Osteoblast (primary cell): ENCODE results near the gene ITPKC. TPM values are rescaled to one million over a fixed set of nuclear protein-coding genes. Genes with fewer than 3 reads are reported as not detected.

Source experiments
- DNase-seq: peaks from one replicate; pipeline ENCODE4 v3.0.0; 2011; ENCODE audit warnings: low spot score, mixed read lengths; ENCODE audit not compliant: insufficient read length; ENCODE audit errors: missing footprints
- H2AFZ ChIP-seq: 2 replicates; pipeline ENCODE4 v1.6.0; 2011; ENCODE audit warnings: mild to moderate bottlenecking, low read length
- H3K27ac ChIP-seq: 2 replicates; pipeline ENCODE4 v1.5.1; 2011; ENCODE audit warnings: mild to moderate bottlenecking, low read depth, low read length, moderate library complexity
- H3K27me3 ChIP-seq: 2 replicates; pipeline ENCODE4 v1.6.0; 2012; ENCODE audit warnings: mild to moderate bottlenecking, control low read depth, inconsistent platforms, low read length, moderate library complexity; ENCODE audit not compliant: insufficient read depth
- H3K36me3 ChIP-seq: 2 replicates; pipeline ENCODE4 v1.5.1; 2011; ENCODE audit warnings: mild to moderate bottlenecking, low read length, control low read depth, moderate library complexity; ENCODE audit not compliant: insufficient read depth
- H3K4me1 ChIP-seq: 2 replicates; pipeline ENCODE4 v1.5.1; 2011; ENCODE audit warnings: mild to moderate bottlenecking, low read length, control low read depth, moderate library complexity; ENCODE audit not compliant: insufficient read depth
- H3K4me2 ChIP-seq: 2 replicates; pipeline ENCODE4 v1.6.0; 2011; ENCODE audit warnings: mild to moderate bottlenecking, low read length; ENCODE audit not compliant: insufficient read depth
- H3K4me3 ChIP-seq: fragments of 200-600 bp; sonication (generic); 3 replicates; pipeline ENCODE4 v1.5.1; 2012; ENCODE audit warnings: mild to moderate bottlenecking, low read length, inconsistent platforms; ENCODE audit not compliant: insufficient read depth
- H3K79me2 ChIP-seq: 2 replicates; pipeline ENCODE4 v1.6.0; 2012; ENCODE audit warnings: mild to moderate bottlenecking, low read length, control low read depth, inconsistent platforms; ENCODE audit not compliant: insufficient read depth
- H3K9me3 ChIP-seq: 2 replicates; pipeline ENCODE4 v1.5.1; 2011; ENCODE audit warnings: low read depth, low read length, control low read depth
- H4K20me1 ChIP-seq: 2 replicates; pipeline ENCODE4 v1.6.0; 2012; ENCODE audit warnings: mild to moderate bottlenecking, low read length, control low read depth; ENCODE audit not compliant: insufficient read depth
- total RNA-seq: library from RNA; depleted of rRNA; stranded (reverse); fragments of >200 nt; gene quantifications from 2 replicates; pipeline ENCODE4 v1.2.3, GENCODE V29; 2012
- TF ChIP-seq, protein P1 (sequence below): IDR thresholded peaks from 2 replicates; pipeline ENCODE4 v1.5.1; 2011; ENCODE audit warnings: mild to moderate bottlenecking, low read depth, low read length, moderate library complexity; ENCODE audit errors: extremely low read depth

The ITPKC gene
- total RNA-seq, 1 donor = 9.8 TPM

DNA sequence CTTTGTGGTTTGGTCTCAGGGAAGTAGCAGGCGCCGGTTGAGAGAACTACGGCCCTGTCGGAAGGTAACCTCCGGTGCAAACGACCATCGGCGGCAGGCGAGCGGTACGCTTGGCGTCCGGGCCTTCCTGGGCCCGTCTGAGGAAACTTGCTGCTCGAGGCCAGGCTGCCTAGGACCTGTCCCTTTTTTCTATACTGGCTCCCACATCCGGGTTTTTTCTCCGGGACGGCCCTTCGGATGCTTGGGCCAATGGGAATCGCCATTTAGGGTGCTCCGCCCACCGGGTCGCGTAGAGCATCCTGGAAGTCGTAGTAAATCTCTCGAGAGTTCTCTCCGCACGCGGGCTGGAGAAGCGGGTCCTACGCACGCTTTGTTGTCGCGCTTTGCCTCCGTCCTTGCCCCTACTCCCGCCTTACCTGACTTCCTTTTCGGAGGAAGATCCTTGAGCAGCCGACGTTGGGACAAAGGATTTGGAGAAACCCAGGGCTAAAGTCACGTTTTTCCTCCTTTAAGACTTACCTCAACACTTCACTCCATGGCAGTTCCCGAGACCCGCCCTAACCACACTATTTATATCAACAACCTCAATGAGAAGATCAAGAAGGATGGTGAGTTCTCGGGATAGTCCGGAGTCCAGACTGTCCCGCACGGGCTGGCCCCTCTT is 34.1 kb downstream of the ITPKC start, which contains the start of gene SNRPA:
SNRPA (plus strand) TSS at position 330 of the 664 bp plus-strand sequence; CDS start at position 536, 206 bp downstream.
- Histone ChIP-seq H3K4me1 (peaks cover 23% of the 10 kb centered on the region), H3K27me3 (no peaks in the 10 kb centered on the region), H4K20me1 (peaks cover 18% of the 10 kb centered on the region), H2AFZ (peak within 1 kb of the TSS; percentile 98), H3K9me3 (no peaks in the 10 kb centered on the region), H3K36me3 (peaks cover 9% of the 10 kb centered on the region), H3K4me2 (peak within 1 kb of the TSS; percentile 92), H3K79me2 (peaks cover 46% of the 10 kb centered on the region), H3K27ac (peak within 1 kb of the TSS; percentile 99), H3K4me3 (peak within 1 kb of the TSS; percentile 76)
- peak; percentile 98 for DNase-seq
- TF ChIP-seq, protein P1, sequence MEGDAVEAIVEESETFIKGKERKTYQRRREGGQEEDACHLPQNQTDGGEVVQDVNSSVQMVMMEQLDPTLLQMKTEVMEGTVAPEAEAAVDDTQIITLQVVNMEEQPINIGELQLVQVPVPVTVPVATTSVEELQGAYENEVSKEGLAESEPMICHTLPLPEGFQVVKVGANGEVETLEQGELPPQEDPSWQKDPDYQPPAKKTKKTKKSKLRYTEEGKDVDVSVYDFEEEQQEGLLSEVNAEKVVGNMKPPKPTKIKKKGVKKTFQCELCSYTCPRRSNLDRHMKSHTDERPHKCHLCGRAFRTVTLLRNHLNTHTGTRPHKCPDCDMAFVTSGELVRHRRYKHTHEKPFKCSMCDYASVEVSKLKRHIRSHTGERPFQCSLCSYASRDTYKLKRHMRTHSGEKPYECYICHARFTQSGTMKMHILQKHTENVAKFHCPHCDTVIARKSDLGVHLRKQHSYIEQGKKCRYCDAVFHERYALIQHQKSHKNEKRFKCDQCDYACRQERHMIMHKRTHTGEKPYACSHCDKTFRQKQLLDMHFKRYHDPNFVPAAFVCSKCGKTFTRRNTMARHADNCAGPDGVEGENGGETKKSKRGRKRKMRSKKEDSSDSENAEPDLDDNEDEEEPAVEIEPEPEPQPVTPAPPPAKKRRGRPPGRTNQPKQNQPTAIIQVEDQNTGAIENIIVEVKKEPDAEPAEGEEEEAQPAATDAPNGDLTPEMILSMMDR = no peak

DNA sequence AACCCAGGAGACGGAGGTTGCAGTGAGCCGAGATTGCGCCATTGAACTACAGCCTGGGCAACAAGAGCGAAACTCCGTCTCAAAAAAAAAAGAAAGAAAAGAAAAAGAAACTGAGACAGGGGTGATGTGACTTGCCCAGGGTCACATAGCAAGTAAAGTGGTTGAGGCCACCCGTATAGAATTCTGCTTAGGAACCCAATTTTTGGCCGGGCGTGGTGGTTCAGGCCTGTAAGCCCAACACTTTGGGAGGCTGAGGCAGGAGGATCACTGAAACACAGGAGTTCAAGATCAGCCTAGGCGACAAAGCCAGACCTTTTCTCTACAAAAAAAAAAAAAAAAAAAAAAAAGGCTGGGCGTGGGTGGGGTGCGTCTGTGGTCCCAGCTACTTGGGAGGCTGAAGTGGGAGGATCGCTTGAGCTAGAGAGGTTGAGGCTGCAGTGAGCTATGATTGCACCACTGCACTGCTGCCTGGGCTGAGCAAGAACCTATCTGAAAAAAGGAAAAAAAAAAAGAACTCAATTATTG is 35.4 kb downstream of the ITPKC start:
- Histone ChIP-seq H3K36me3 (peaks cover 18% of the 10 kb centered on the region), H3K27ac (peak overlapping the region; percentile 99), H3K4me3 (peak overlapping the region; percentile 76), H3K79me2 (peaks cover 59% of the 10 kb centered on the region), H3K4me1 (peaks cover 21% of the 10 kb centered on the region), H3K9me3 (no peaks in the 10 kb centered on the region), H3K27me3 (no peaks in the 10 kb centered on the region), H3K4me2 (peak overlapping the region; percentile 89), H4K20me1 (peaks cover 27% of the 10 kb centered on the region), H2AFZ (no peak overlapping the region)
- DNase-seq = no peak
- TF ChIP-seq, protein P1 = no peak

DNA sequence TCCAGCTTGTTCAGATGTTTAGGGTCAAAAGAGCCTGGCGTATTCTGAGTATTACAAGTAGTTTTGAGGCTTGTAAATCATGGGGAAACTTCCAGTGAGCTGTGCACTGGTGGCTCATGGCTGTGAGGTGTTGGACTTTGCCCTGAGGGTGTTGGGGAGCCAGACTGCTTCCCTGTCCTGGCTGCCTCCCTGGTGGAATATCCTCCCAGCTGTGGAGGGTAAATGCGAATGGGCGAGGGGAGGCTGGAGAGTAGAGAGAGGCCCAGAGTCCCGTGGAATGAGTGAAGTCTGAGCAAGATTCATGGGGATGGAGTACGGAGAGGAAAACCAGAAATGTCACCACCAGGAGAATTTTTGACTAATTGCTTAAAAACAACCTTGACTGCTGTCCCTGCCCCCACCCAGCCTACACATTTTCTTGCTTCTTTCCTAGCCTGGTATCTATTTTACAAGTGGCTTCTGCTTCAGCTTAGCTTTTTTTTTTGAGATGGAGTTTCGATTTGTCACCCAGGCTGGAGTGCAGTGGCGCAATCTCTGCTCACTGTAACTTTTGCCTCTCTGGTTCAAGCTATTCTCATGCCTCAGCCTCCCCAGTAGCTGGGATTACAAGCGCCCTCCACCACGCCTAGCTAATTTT is 37.8 kb downstream of the ITPKC start:
- Histone ChIP-seq H3K79me2 (peaks cover 71% of the 10 kb centered on the region), H3K4me3 (peak overlapping the region; percentile 23), H3K27ac (peak overlapping the region; percentile 46), H3K36me3 (peaks cover 34% of the 10 kb centered on the region), H2AFZ (no peak overlapping the region), H4K20me1 (peaks cover 27% of the 10 kb centered on the region), H3K9me3 (no peaks in the 10 kb centered on the region), H3K27me3 (no peaks in the 10 kb centered on the region), H3K4me2 (peak overlapping the region; percentile 58), H3K4me1 (peaks cover 18% of the 10 kb centered on the region)
- TF ChIP-seq, protein P1 = no peak
- no peak for DNase-seq

DNA sequence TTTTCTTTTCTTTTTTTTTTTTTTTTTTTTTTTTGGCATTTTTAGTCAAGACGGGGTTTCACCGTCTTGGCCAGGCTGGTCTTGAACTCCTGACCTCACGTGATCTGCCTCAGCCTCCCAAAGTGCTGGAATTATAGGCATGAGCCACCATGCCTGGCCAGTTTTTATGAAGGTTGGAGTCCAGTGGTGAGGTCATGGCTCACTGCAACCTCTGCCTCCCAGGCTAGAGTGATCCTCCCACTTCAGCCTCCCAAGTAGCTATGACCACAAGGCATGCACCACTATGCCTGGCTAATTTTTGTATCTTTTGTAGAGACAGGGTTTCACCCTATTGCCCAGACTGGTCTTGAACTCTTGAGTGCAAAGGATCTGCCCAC is 38.3 kb downstream of the ITPKC start:
- peaks cover 27% of the 10 kb centered on the region for H4K20me1 ChIP-seq
- no peak overlapping the region for H2AFZ ChIP-seq
- no peaks in the 10 kb centered on the region for H3K9me3 ChIP-seq
- H3K36me3 ChIP-seq = peaks cover 40% of the 10 kb centered on the region
- H3K4me2 ChIP-seq = no peak overlapping the region
- no peak overlapping the region for H3K27ac ChIP-seq
- DNase-seq = no peak
- no peak overlapping the region for H3K4me3 ChIP-seq
- H3K4me1 ChIP-seq = peaks cover 13% of the 10 kb centered on the region
- TF ChIP-seq, protein P1 = no peak
- H3K79me2 ChIP-seq = peaks cover 71% of the 10 kb centered on the region
- no peaks in the 10 kb centered on the region for H3K27me3 ChIP-seq
